ENCODE measurements around the gene LINGO3. TPM values are rescaled to one million over a fixed set of nuclear protein-coding genes. Genes with fewer than 3 reads are reported as not detected.
A peak's percentile ranks its signal among the peaks of the same experiment; 100 is the strongest.

LINGO3 gene
- total RNA-seq, 1 donor from 2014 or later, result not detected

DNA sequence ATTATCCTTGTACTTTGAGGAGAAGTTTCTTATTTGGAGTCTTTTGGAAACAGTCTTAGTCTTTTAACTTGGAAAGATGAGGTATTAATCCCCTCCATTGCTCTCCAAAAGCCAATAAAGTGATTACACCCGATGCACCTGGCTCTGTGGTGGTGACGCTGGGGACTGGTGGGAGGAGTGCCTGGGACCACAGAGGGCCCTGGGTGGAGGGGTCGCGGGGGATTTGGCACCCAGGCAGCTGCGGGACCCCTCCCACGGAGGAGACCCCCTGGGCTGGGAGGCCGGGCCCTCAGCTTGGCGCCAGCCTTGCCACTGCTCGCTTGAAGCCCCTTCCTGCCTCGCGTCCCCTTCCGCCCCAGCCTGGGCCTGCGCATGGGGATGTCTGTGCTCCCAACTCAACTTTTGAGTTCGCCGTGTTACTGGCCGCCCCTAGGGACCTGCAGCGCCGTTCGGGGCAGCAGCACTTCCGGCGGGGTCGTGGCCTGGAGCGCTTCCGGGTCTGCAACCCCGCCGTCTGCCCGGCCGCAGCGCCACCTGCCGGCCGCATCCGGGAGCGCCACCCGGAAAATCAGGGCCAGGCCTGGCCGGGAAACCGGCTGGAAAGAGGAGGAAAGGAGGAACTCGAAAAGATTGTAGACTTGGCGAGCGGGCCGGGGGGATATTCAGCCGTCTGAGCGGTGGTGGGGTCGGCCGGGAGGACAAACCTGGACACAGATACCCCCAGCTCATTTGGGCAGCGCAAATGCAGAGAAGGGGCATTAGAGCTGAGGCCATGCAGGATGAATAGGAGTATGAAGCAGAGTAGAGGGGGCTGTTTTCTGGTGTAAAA is 34.4 kb downstream of the LINGO3 start:
- H3K36me3 ChIP-seq, result peaks cover 47% of the 10 kb centered on the region
- peak; percentile 34 to 41 for ATAC-seq
- TF ChIP-seq, protein P1, sequence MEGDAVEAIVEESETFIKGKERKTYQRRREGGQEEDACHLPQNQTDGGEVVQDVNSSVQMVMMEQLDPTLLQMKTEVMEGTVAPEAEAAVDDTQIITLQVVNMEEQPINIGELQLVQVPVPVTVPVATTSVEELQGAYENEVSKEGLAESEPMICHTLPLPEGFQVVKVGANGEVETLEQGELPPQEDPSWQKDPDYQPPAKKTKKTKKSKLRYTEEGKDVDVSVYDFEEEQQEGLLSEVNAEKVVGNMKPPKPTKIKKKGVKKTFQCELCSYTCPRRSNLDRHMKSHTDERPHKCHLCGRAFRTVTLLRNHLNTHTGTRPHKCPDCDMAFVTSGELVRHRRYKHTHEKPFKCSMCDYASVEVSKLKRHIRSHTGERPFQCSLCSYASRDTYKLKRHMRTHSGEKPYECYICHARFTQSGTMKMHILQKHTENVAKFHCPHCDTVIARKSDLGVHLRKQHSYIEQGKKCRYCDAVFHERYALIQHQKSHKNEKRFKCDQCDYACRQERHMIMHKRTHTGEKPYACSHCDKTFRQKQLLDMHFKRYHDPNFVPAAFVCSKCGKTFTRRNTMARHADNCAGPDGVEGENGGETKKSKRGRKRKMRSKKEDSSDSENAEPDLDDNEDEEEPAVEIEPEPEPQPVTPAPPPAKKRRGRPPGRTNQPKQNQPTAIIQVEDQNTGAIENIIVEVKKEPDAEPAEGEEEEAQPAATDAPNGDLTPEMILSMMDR (IDR thresholded peaks at IDR 0.05), result peak; percentile 96
- peak overlapping the region; percentile 40 for H3K4me3 ChIP-seq
- H3K4me1 ChIP-seq, result peaks cover 55% of the 10 kb centered on the region
- H3K27ac ChIP-seq, result peak overlapping the region; percentile 74
- no peaks in the 10 kb centered on the region for H3K27me3 ChIP-seq (ENCODE audit: low read depth)
- peak; percentile 84 for DNase-seq
- intact Hi-C loops (cut with DNase I), result no loop called here
- no peaks in the 10 kb centered on the region for H3K9me3 ChIP-seq

DNA sequence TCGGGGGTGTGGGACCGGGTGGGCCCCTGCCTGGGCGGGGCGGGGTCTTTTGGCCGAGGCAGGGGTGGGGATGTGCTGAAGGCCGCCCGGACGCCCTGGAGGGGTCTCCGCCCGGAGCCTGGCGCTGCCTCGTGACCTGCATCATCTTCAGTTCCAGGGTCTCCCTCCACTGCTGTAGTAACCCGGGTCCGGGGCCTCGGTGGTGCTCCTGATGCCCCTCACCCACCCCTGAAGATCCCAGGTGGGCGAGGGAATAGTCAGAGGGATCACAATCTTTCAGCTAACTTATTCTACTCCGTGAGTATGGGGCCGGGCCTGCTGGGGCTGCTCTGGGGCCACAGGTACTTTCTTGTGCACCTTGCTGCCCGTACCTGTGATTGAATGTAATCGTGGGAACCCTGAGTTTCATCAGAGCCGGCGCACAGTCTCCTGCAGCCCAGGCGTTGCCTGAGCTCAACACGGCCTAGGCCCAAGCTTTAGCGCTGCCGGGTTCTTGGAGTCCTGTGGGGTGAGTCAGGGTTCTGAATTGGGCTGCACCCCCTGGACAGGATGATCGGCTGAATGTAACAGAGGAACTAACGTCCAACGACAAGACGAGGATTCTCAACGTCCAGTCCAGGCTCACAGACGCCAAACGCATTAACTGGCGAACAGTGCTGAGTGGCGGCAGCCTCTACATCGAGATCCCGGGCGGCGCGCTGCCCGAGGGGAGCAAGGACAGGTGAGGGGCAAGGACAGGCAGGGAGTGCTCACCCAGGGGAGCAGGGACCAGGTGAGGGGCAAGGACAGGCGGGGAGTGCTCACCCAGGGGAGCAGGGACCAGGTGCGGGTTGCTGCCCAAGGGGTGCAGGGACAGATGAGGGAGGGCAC is 36.5 kb downstream of the LINGO3 start:
- peak overlapping the region; percentile 92 for H3K4me3 ChIP-seq
- peaks cover 37% of the 10 kb centered on the region for H3K36me3 ChIP-seq
- no peaks in the 10 kb centered on the region for H3K9me3 ChIP-seq
- DNase-seq (no peak), ATAC-seq (no peak)
- TF ChIP-seq, protein P1 (IDR thresholded peaks at IDR 0.05), result no peak
- intact Hi-C loops (cut with DNase I), result no loop called here
- H3K4me1 ChIP-seq, result peaks cover 76% of the 10 kb centered on the region
- H3K27me3 ChIP-seq (ENCODE audit: low read depth), result no peaks in the 10 kb centered on the region
- peak overlapping the region; percentile 99 for H3K27ac ChIP-seq

DNA sequence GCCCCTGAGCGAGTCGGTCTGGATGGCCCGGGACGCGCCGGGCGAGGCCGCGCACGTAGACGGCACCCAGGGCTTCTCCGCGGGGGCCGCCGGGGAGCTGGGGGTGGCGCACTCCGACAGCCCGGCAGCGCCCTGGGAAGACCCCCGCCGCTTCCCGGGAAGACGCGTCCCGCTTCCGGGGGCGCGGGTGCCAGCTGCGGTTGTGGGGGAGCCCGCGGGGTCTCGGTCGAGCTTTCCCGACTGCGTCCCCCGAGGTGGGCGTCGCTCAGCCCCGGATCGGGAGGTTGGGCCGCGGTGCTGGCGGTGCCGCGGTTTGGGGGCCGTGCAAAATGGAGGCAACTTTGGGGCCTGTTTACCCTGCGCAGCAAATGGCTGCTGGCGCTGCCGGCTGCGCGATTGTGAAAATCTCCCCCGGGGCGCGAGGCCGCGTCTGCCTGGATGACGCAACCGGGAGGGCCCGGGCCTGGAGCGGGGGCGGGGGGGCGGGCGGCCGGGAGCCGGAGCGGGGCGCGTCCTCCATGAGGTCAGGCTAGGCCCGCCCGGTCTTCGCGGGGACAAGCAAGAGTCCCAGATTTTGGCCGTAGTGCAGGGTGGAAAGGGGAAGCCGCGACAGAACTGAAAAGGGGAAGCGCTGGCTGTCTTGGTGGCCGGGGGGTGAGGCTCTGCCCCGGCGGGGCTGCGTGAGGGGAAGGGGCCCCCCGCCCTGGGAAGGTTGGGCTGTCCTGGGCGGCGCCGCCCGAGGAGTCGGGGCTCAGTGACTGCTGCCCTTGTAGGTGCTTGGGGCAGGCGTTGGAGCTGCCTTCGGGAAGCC is 37.3 kb downstream of the LINGO3 start:
- peaks cover 74% of the 10 kb centered on the region for H3K4me1 ChIP-seq
- intact Hi-C loops (cut with DNase I), result no loop called here

DNA sequence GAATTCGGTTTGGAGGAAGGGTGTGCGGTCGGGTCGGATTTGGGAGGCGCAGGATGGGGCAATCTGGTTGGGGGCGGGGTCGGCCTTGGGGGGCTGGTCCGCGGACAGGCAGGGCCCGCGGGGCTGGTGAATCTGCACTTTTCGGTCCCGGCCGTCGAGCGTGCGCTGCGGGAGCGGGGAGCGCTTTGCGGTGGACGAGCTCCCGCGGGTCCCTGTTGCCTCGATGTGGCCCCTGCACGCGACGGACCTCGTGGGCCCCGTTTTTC is 37.9 kb downstream of the LINGO3 start:
- Histone ChIP-seq H3K27ac (peak overlapping the region; percentile 99), H3K9me3 (no peaks in the 10 kb centered on the region), H3K4me1 (peaks cover 74% of the 10 kb centered on the region), H3K36me3 (peaks cover 25% of the 10 kb centered on the region), H3K4me3 (peak overlapping the region; percentile 92), H3K27me3 (ENCODE audit: low read depth) (no peaks in the 10 kb centered on the region)
- TF ChIP-seq, protein P1 (IDR thresholded peaks at IDR 0.05), result no peak
- intact Hi-C loops (cut with DNase I), result no loop called here
- DNase-seq, result peak; percentile 77
- peak; percentile 5 to 22 for ATAC-seq

More for the DNA sequence above, 37.3 kb downstream of the LINGO3 start:
- DNase-seq (peak; percentile 93), ATAC-seq (peak; percentile 59 to 69)
- TF ChIP-seq, protein P1 (IDR thresholded peaks at IDR 0.05), result no peak
- no peaks in the 10 kb centered on the region for H3K9me3 ChIP-seq
- H3K36me3 ChIP-seq, result peaks cover 30% of the 10 kb centered on the region
- no peaks in the 10 kb centered on the region for H3K27me3 ChIP-seq (ENCODE audit: low read depth)
- peak overlapping the region; percentile 92 for H3K4me3 ChIP-seq
- H3K27ac ChIP-seq, result peak overlapping the region; percentile 99

All from lower lobe of right lung (tissue), 2 donors.